Aorta (tissue), 5 donors: ENCODE results near the gene NIPA2. TPM values are rescaled to one million over a fixed set of nuclear protein-coding genes. Genes with fewer than 3 reads are reported as not detected.

Source experiments
- ATAC-seq: fragments of 200-7000 bp; cut with Tn5 transposase; one replicate; pipeline ENCODE4 v1.9.1; 2022; ENCODE audit warnings: moderate library complexity; ENCODE audit not compliant: low FRiP score
- DNase-seq, 2 donors: peaks; one replicate each; pipeline ENCODE4 v3.0.0-alpha.2; 2020
- H3K27ac ChIP-seq, 2 donors: one replicate each; pipeline ENCODE4 v1.5.1; 2013; ENCODE audit warnings: low read length in 2 of 2, mild to moderate bottlenecking in 2 of 2, moderate library complexity in 2 of 2, control low read depth in 1 of 2, inconsistent platforms in 1 of 2, low read depth in 1 of 2
- H3K27me3 ChIP-seq, 2 donors: one replicate each; pipeline ENCODE4 v1.6.1; 2013; ENCODE audit warnings: control low read depth in 1 of 2, low read length in 1 of 2, mild to moderate bottlenecking in 1 of 2, moderate library complexity in 1 of 2; ENCODE audit not compliant: insufficient read depth in 2 of 2, control insufficient read depth in 1 of 2
- H3K36me3 ChIP-seq, 2 donors: one replicate each; pipeline ENCODE4 v1.6.1; 2013; ENCODE audit warnings: control low read depth in 1 of 2, low read length in 1 of 2, mild to moderate bottlenecking in 1 of 2; ENCODE audit not compliant: insufficient read depth in 2 of 2, control insufficient read depth in 1 of 2
- H3K4me1 ChIP-seq, 2 donors: one replicate each; pipeline ENCODE4 v1.6.1; 2013; ENCODE audit warnings: low read length in 2 of 2, control low read depth in 1 of 2, mild to moderate bottlenecking in 1 of 2, moderate library complexity in 1 of 2; ENCODE audit not compliant: insufficient read depth in 2 of 2, control insufficient read depth in 1 of 2
- H3K4me3 ChIP-seq, 2 donors: one replicate each; pipeline ENCODE4 v1.5.1; 2013; ENCODE audit warnings: low read length in 2 of 2, control low read depth in 1 of 2, mild to moderate bottlenecking in 1 of 2
- H3K9me3 ChIP-seq: one replicate; pipeline ENCODE4 v1.6.1; 2013; ENCODE audit warnings: mild to moderate bottlenecking, low read length; ENCODE audit not compliant: control insufficient read depth
- WGBS, 2 donors: extraction: QIAGEN DNeasy Blood & Tissue Kit; methylation state at CpG; one replicate each; pipeline ENCODE4 v1.1.7; 2013; 5-methylcytosine and 5-hydroxymethylcytosine counted together
- intact Hi-C, 2 donors: fragments of 100-400 bp; cut with DNase I; formaldehyde crosslinking; loops; one replicate each; pipeline versions ENCODE4 v1.14.2 to v1.15.0; 2022
- polyA plus RNA-seq, 2 donors: library from polyadenylated mRNA; stranded (reverse); fragments of 200-250 nt; gene quantifications; one replicate each; pipeline ENCODE4 v1.2.3, GENCODE V29; 2013
- total RNA-seq, 2 donors: library from RNA; stranded (reverse); fragmentation: NEBNext Ultra II Directional; extraction: Animal tissue kit (Norgen Biotek cat#: 25700); gene quantifications; one replicate each; pipeline ENCODE4 v1.2.1, GENCODE V29; 2021
- donor health status: healthy with polysubstance abuse.
- donor health status: Bipolar disorder and iron deficiency.
- donor health status: DM: no; HTN: no; CAD: no.
- donor health status: DM: no; HTN: no; CAD: no.
- donor health status: DM: yes; HTN: yes; CAD: no.

NIPA2 gene
- total and polyA plus RNA-seq, 4 donors: 5.9 to 30.1 (median 20.0) TPM

DNA sequence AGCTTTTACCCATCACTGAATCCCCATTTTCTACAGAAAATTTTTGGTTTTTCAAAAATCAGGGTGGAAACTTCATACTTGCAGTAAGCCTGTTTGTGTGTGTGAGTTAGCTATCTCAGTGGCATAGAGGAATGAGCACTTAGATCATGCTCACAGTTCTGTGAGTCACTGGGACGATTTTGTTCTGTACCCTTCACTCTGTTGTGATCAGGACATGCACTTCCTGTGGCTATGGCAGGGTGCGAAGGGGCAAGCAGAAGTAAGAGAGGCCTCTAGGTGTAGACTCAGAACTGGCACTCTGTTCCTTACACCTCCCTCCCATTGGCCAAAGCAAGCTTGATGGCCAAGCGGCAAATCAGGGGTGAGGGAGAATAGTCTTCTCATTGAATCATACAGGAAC is 11.6 kb downstream of the NIPA2 start:
- 89 to 90% methylated on average over 3 of the region's 3 CpGs for WGBS, 2 donors
- H3K27me3 ChIP-seq: no peaks in the 10 kb centered on the region
- DNase-seq (no peak), ATAC-seq (no peak)
- intact Hi-C loops: no loop called here
- no peaks in the 10 kb centered on the region for H3K9me3 ChIP-seq
- H3K4me3 ChIP-seq: no peak overlapping the region
- no peak overlapping the region for H3K27ac ChIP-seq
- H3K4me1 ChIP-seq: no peaks in the 10 kb centered on the region
- H3K36me3 ChIP-seq: peaks cover 3% of the 10 kb centered on the region in 2 donors

DNA sequence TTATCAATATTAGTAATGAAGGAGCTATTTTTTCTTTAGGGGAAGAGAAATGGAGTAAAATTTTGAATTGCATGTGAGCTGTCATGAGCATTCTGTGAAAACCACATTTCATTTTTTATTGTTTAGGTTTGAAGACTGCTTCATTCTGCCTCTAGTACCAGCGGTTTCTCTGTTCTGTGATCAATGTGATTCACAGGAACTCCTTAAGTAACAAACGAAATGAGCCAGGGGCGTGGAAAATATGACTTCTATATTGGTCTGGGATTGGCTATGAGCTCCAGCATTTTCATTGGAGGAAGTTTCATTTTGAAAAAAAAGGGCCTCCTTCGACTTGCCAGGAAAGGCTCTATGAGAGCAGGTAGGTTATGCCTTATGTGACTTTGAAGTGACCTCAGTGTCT is 13.0 kb downstream of the NIPA2 start:
- H3K4me3 ChIP-seq: no peak overlapping the region
- DNase-seq: no peak
- no peak for ATAC-seq
- intact Hi-C loops: no loop called here
- H3K27ac ChIP-seq: no peak overlapping the region
- no peaks in the 10 kb centered on the region for H3K9me3 ChIP-seq
- no peaks in the 10 kb centered on the region for H3K4me1 ChIP-seq
- H3K27me3 ChIP-seq: no peaks in the 10 kb centered on the region
- H3K36me3 ChIP-seq: peaks cover 3 to 5% of the 10 kb centered on the region in 2 donors
- 77 to 85% methylated on average over 4 of the region's 4 CpGs for WGBS, 2 donors

DNA sequence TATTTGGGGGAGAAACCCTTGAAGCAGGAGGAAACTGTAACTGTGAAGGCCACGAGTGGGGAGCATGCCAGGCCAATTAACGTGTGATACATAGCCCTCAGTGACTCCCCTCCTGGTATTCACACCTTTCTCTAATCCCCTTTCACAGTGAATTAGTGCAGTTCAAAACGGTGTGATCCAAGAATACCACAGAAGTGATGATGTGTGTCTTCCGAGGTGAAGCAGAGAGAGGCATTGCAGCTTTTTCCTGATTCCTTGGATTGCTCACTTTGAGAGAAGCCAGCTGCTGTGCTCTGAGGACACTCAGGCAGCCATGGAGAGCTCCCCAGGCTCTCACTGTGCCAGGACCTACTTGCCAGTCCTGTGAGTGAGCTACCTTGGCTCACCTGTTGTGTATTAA is 17.3 kb downstream of the NIPA2 start:
- no peaks in the 10 kb centered on the region for H3K27me3 ChIP-seq
- intact Hi-C loops: no loop called here
- DNase-seq (no peak), ATAC-seq (no peak)
- 62 to 66% methylated on average over 4 of the region's 4 CpGs for WGBS, 2 donors
- no peak overlapping the region for H3K27ac ChIP-seq
- no peaks in the 10 kb centered on the region for H3K9me3 ChIP-seq
- no peak overlapping the region for H3K4me3 ChIP-seq
- H3K4me1 ChIP-seq: no peaks in the 10 kb centered on the region
- peaks cover 7 to 8% of the 10 kb centered on the region in 2 donors for H3K36me3 ChIP-seq

GRCh38 chr15:22856659-22857058 is 18.2 kb downstream of the NIPA2 start:
- Histone ChIP-seq H3K27ac (no peak overlapping the region), H3K4me1 (no peaks in the 10 kb centered on the region), H3K9me3 (no peaks in the 10 kb centered on the region), H3K4me3 (no peak overlapping the region), H3K27me3 (no peaks in the 10 kb centered on the region), H3K36me3 (peaks cover 7 to 9% of the 10 kb centered on the region in 2 donors)
- DNase-seq (no peak), ATAC-seq (no peak)
- intact Hi-C loops: no loop called here
- 56 to 62% methylated on average over 1 of the region's 1 CpG for WGBS, 2 donors

DNA sequence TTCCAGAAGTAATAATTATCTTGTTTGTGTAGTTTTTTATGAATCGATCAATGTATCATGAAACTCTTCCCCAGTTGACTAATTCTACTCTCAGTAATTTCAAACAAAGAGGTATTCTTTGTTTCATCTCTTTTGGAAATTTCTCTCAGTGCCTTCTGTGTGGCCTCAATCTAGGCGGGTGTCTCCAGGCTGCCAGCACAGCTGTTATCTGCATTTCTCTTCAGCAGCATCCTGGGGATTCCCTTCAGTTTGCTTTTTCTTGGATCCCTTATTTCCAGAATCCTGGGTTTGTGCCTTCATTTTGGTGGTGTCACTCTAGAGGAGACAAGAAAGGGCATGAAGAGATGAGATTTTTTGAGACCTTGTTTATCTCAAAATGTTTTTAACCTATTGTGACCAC is 22.7 kb downstream of the NIPA2 start:
- Histone ChIP-seq H3K4me1 (no peaks in the 10 kb centered on the region), H3K4me3 (no peak overlapping the region), H3K27ac (no peak overlapping the region), H3K9me3 (no peaks in the 10 kb centered on the region), H3K36me3 (peaks cover 4 to 9% of the 10 kb centered on the region in 2 donors), H3K27me3 (no peaks in the 10 kb centered on the region)
- WGBS, 2 donors: 92 to 96% methylated on average over 2 of the region's 2 CpGs
- intact Hi-C loops: no loop called here
- no peak for ATAC-seq
- no peak for DNase-seq

- Histone ChIP-seq H3K4me1 (no peaks in the 10 kb centered on the region), H3K36me3 (peaks cover 5 to 16% of the 10 kb centered on the region in 2 donors), H3K27me3 (no peaks in the 10 kb centered on the region), H3K9me3 (no peaks in the 10 kb centered on the region), H3K4me3 (no peak overlapping the region), H3K27ac (no peak overlapping the region)
- 48% methylated on average over 3 of the region's 3 CpGs for WGBS, 2 donors
- ATAC-seq (no peak), DNase-seq (no peak)
- intact Hi-C loops: no loop called here
Observed at GRCh38 chr15:22863356-22863755, 24.9 kb downstream of the NIPA2 start.

DNA sequence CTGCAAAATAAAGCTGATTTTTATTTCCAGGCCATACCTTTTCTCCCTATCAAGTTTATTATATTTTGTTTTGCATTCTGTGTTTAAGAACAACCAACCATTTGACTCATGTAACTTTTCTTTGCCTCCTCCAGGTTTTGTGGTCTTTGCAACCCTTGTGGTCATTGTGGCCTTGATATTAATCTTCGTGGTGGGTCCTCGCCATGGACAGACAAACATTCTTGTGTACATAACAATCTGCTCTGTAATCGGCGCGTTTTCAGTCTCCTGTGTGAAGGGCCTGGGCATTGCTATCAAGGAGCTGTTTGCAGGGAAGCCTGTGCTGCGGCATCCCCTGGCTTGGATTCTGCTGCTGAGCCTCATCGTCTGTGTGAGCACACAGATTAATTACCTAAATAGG is 27.6 kb downstream of the NIPA2 start:
- intact Hi-C loops: no loop called here
- H3K4me1 ChIP-seq: no peaks in the 10 kb centered on the region
- H3K9me3 ChIP-seq: no peaks in the 10 kb centered on the region
- H3K27ac ChIP-seq: no peak overlapping the region
- ATAC-seq (no peak), DNase-seq (no peak)
- peaks cover 3 to 18% of the 10 kb centered on the region in 2 donors for H3K36me3 ChIP-seq
- WGBS, 2 donors: 91 to 94% methylated on average over 7 of the region's 7 CpGs
- no peak overlapping the region for H3K4me3 ChIP-seq
- no peaks in the 10 kb centered on the region for H3K27me3 ChIP-seq

GRCh38 chr15:22867886-22868285 is 29.4 kb downstream of the NIPA2 start:
- DNase-seq (no peak), ATAC-seq (no peak)
- 84 to 91% methylated on average over 6 of the region's 6 CpGs for WGBS, 2 donors
- Histone ChIP-seq H3K27me3 (no peaks in the 10 kb centered on the region), H3K27ac (no peak overlapping the region), H3K4me3 (no peak overlapping the region), H3K36me3 (peaks cover 3 to 16% of the 10 kb centered on the region in 2 donors), H3K4me1 (no peaks in the 10 kb centered on the region), H3K9me3 (no peaks in the 10 kb centered on the region)
- intact Hi-C loops: no loop called here

DNA sequence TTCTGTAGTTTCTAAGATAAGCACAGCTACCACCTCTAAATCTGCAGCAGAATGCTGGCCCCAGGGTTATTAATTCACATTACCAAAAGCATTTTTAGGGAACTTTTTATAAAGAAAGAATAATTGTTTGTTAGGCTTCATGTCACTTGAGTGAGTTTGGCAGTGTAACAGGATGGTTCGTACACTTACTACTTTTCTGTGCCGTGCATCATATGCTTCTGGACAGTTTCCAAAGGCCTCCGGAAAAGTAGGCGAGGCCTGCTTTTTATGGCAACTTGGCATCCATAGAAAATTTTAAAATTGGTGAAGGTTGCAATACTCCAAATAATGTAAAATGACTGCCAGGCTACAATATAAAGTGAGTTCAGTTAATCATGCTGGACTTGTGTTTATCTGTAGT is 30.0 kb downstream of the NIPA2 start:
- Histone ChIP-seq H3K9me3 (no peaks in the 10 kb centered on the region), H3K36me3 (peaks cover 3 to 15% of the 10 kb centered on the region in 2 donors), H3K27me3 (no peaks in the 10 kb centered on the region), H3K4me3 (no peak overlapping the region), H3K27ac (no peak overlapping the region), H3K4me1 (no peaks in the 10 kb centered on the region)
- DNase-seq (no peak), ATAC-seq (no peak)
- intact Hi-C loops: no loop called here
- 18% methylated on average over 4 of the region's 4 CpGs for WGBS, 2 donors
